Measurements from ENCODE around the gene STXBP1. TPM values are rescaled to one million over a fixed set of nuclear protein-coding genes. Genes with fewer than 3 reads are reported as not detected.

Gene STXBP1
- total and polyA plus RNA-seq, 2 experiments from 2014 or later: 27.0 to 95.5 TPM

GRCh38 chr9:127658428-127658827, 46.4 kb downstream of the STXBP1 start:
- TF ChIP-seq, protein P1, sequence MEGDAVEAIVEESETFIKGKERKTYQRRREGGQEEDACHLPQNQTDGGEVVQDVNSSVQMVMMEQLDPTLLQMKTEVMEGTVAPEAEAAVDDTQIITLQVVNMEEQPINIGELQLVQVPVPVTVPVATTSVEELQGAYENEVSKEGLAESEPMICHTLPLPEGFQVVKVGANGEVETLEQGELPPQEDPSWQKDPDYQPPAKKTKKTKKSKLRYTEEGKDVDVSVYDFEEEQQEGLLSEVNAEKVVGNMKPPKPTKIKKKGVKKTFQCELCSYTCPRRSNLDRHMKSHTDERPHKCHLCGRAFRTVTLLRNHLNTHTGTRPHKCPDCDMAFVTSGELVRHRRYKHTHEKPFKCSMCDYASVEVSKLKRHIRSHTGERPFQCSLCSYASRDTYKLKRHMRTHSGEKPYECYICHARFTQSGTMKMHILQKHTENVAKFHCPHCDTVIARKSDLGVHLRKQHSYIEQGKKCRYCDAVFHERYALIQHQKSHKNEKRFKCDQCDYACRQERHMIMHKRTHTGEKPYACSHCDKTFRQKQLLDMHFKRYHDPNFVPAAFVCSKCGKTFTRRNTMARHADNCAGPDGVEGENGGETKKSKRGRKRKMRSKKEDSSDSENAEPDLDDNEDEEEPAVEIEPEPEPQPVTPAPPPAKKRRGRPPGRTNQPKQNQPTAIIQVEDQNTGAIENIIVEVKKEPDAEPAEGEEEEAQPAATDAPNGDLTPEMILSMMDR (IDR thresholded peaks at IDR 0.05; ENCODE audit: low read depth, low read length): no peak
- Histone ChIP-seq H3K4me1 (ENCODE audit: low read depth) (no peaks in the 10 kb centered on the region), H3K4me3 (no peak overlapping the region), H3K27me3 (no peaks in the 10 kb centered on the region), H3K36me3 (peaks cover 5% of the 10 kb centered on the region), H3K27ac (no peak overlapping the region), H3K9me3 (ENCODE audit: low read depth) (no peaks in the 10 kb centered on the region)
- no peak for DNase-seq (ENCODE audit: low read depth in 1 of 2, low spot score in 1 of 2)

GRCh38 chr9:127660886-127661741, 49.0 kb downstream of the STXBP1 start:
- Histone ChIP-seq H3K4me1 (ENCODE audit: low read depth) (no peaks in the 10 kb centered on the region), H3K36me3 (peaks cover 10% of the 10 kb centered on the region), H3K27ac (no peak overlapping the region), H3K4me3 (no peak overlapping the region), H3K27me3 (no peaks in the 10 kb centered on the region), H3K9me3 (ENCODE audit: low read depth) (no peaks in the 10 kb centered on the region)
- peak in 1 of 2 donors; percentile 14 for DNase-seq (ENCODE audit: low read depth in 1 of 2, low spot score in 1 of 2)
- TF ChIP-seq, protein P1 (IDR thresholded peaks at IDR 0.05; ENCODE audit: low read depth, low read length): no peak

DNA sequence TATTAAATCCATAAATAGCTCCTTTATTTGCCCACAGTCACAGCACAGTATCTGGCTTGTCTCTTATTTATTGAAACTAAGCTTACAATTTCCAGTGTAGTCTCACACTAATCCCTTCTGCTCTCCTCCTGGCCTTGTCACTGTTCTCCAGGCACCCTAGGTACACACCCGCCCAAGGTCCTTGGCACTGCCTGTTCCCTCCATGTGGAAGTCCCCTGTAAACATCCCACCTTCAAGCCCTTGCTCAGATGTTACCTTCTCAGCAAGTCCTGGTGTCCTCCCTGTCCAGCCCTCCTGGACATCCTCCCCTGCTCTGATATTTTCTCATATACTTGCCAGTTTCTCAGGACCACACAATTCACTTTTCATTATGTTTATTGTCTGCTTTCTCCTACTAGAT, 50.5 kb downstream of the STXBP1 start:
- no peaks in the 10 kb centered on the region for H3K27me3 ChIP-seq
- TF ChIP-seq, protein P1 (IDR thresholded peaks at IDR 0.05; ENCODE audit: low read depth, low read length): no peak
- peaks cover 10% of the 10 kb centered on the region for H3K36me3 ChIP-seq
- no peak overlapping the region for H3K4me3 ChIP-seq
- H3K27ac ChIP-seq: no peak overlapping the region
- DNase-seq (ENCODE audit: low read depth in 1 of 2, low spot score in 1 of 2): no peak
- no peaks in the 10 kb centered on the region for H3K9me3 ChIP-seq (ENCODE audit: low read depth)
- no peaks in the 10 kb centered on the region for H3K4me1 ChIP-seq (ENCODE audit: low read depth)

DNA sequence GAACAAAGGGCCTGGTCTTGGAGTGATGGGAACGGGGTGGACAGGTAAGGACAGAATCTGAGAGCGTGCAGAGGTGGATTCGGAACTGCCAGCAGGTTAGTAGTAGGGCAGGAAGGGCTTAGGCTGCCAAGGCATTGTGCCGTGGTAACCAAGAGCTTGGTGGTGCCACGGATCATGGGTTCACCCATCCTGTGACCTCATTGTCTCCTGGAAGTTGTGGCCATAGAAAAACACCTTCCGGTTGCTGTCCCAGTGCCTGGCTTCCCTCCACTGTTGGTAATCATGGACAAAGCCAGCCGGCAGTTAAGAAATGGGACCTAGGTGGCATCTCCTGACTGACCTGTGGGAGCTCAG, 52.2 kb downstream of the STXBP1 start:
- Histone ChIP-seq H3K9me3 (ENCODE audit: low read depth) (no peaks in the 10 kb centered on the region), H3K4me3 (no peak overlapping the region), H3K36me3 (peaks cover 10% of the 10 kb centered on the region), H3K27me3 (no peaks in the 10 kb centered on the region), H3K27ac (no peak overlapping the region), H3K4me1 (ENCODE audit: low read depth) (no peaks in the 10 kb centered on the region)
- DNase-seq (ENCODE audit: low read depth in 1 of 2, low spot score in 1 of 2): no peak
- TF ChIP-seq, protein P1 (IDR thresholded peaks at IDR 0.05; ENCODE audit: low read depth, low read length): no peak

- H3K4me3 ChIP-seq: no peak overlapping the region
- peak in 1 of 2 donors; percentile 19 for DNase-seq (ENCODE audit: low read depth in 1 of 2, low spot score in 1 of 2)
- TF ChIP-seq, protein P1 (IDR thresholded peaks at IDR 0.05; ENCODE audit: low read depth, low read length): no peak
- no peak overlapping the region for H3K27ac ChIP-seq
- no peaks in the 10 kb centered on the region for H3K27me3 ChIP-seq
- H3K36me3 ChIP-seq: peaks cover 13% of the 10 kb centered on the region
- no peaks in the 10 kb centered on the region for H3K9me3 ChIP-seq (ENCODE audit: low read depth)
- H3K4me1 ChIP-seq (ENCODE audit: low read depth): no peaks in the 10 kb centered on the region
Observed at GRCh38 chr9:127664678-127665507, 52.8 kb downstream of the STXBP1 start.
